GM12878 (cell line): Measurements from ENCODE around the gene TRAF7. TPM values are rescaled to one million over a fixed set of nuclear protein-coding genes. Genes with fewer than 3 reads are reported as not detected.

Experiments used
- ATAC-seq: fragments of 200-7000 bp; cut with Tn5 transposase; 3 replicates; pipeline ENCODE4 v1.9.1; 2020; ENCODE audit warnings: mild to moderate bottlenecking, moderate library complexity
- BruUV-seq: library from RNA; stranded (reverse); fragments of 400-500 nt; replicated peaks from 2 replicates; lab custom pipeline; 2021; lab: Mats Ljungman, UMichigan
- CTCF ChIA-PET: fragments of 300-600 bp; sonication (Branson Sonifier 250); formaldehyde crosslinking; extraction: SDS; loops from one replicate; lab custom pipeline; 2021; ENCODE audit warnings: inconsistent platforms; lab: Yijun Ruan, JAX
- POLR2A ChIA-PET: fragments of 350-600 bp; formaldehyde crosslinking; extraction: SDS; loops from one replicate; lab custom pipeline; 2021; ENCODE audit warnings: inconsistent platforms; lab: Charles Lee
- RAD21 ChIA-PET: fragments of 300-600 bp; sonication (Branson Sonifier 250); formaldehyde crosslinking; loops from one replicate; lab custom pipeline; 2023; ENCODE audit warnings: antibody characterized with exemption; ENCODE audit not compliant: unreplicated experiment; lab: Charles Lee
- SMC1A ChIA-PET: fragments of 300-600 bp; sonication (Branson Sonifier 250); formaldehyde crosslinking; loops from one replicate; lab custom pipeline; 2023; ENCODE audit not compliant: unreplicated experiment, uncharacterized antibody; lab: Charles Lee
- DNase-seq: peaks from one replicate; pipeline ENCODE4 v3.0.0-alpha.2; 2011; ENCODE audit warnings: low read depth, low spot score
- FAIRE-seq: peaks from 3 replicates; lab custom pipeline; 2011; peaks lifted over from hg19 to GRCh38; lab: Jason Lieb, UNC
- H2AFZ ChIP-seq: 2 replicates; pipeline ENCODE4 v1.6.0; 2011; ENCODE audit warnings: low read depth, low read length, control low read depth; ENCODE audit not compliant: control insufficient read depth
- H3K27ac ChIP-seq: 2 replicates; pipeline ENCODE4 v1.5.1; 2011; ENCODE audit warnings: control low read depth; ENCODE audit not compliant: control insufficient read depth, insufficient read depth
- H3K27me3 ChIP-seq, 2 experiments: replicated peaks in 1 of 2; 2 replicates each; pipeline versions ENCODE4 v1.6.0 to v1.6.1; 2011; ENCODE audit warnings: low read length in 1 of 2; ENCODE audit not compliant: control insufficient read depth in 2 of 2, insufficient read depth in 2 of 2
- H3K36me3 ChIP-seq, 2 experiments: 2 replicates each; pipeline ENCODE4 v1.5.1; 2011; ENCODE audit warnings: low read length in 1 of 2; ENCODE audit not compliant: control insufficient read depth in 2 of 2, insufficient read depth in 2 of 2
- H3K4me1 ChIP-seq: 2 replicates; pipeline ENCODE4 v1.6.1; 2011; ENCODE audit warnings: mild to moderate bottlenecking, low read length, moderate library complexity, mixed read lengths; ENCODE audit not compliant: control insufficient read depth, insufficient read depth
- H3K4me2 ChIP-seq: 2 replicates; pipeline ENCODE4 v1.6.0; 2011; ENCODE audit warnings: control low read depth; ENCODE audit not compliant: control insufficient read depth, insufficient read depth
- H3K4me3 ChIP-seq: fragments of 200-600 bp; sonication (generic); 2 replicates; pipeline ENCODE4 v1.5.1; 2016
- H3K79me2 ChIP-seq: 2 replicates; pipeline ENCODE4 v1.6.0; 2011; ENCODE audit warnings: low read length; ENCODE audit not compliant: control insufficient read depth, insufficient read depth
- H3K9ac ChIP-seq: 2 replicates; pipeline ENCODE4 v1.8.0; 2011; ENCODE audit warnings: low read length, control low read depth, mixed read lengths; ENCODE audit not compliant: control insufficient read depth, insufficient read depth
- H3K9me3 ChIP-seq: replicated peaks from 3 replicates; pipeline ENCODE4 v1.5.1; 2011; ENCODE audit warnings: mild to moderate bottlenecking, low read length; ENCODE audit not compliant: control insufficient read depth, insufficient read depth
- H4K20me1 ChIP-seq: 2 replicates; pipeline ENCODE4 v1.6.0; 2011; ENCODE audit not compliant: control insufficient read depth, insufficient read depth
- BHLHE40 ChIP-seq, 2 experiments: fragments of 450-650 bp in 1 of 2; IDR thresholded peaks; 2 replicates each; pipeline ENCODE4 v1.6.1; 2011 to 2017; ENCODE audit warnings: low read depth in 2 of 2, borderline replicate concordance in 1 of 2, improper control_type of control experiment in 1 of 2, low read length in 1 of 2, mild to moderate bottlenecking in 1 of 2
- CHD1 ChIP-seq: IDR thresholded peaks from 2 replicates; pipeline ENCODE4 v1.6.1; 2012; ENCODE audit warnings: low read depth, low read length, improper control_type of control experiment
- FOXK2 ChIP-seq: fragments of 450-650 bp; IDR thresholded peaks from 2 replicates; pipeline ENCODE4 v1.6.1; 2017; ENCODE audit warnings: mild to moderate bottlenecking, moderate library complexity
- FOXM1 ChIP-seq: IDR thresholded peaks from 2 replicates; pipeline ENCODE4 v1.6.1; 2012; ENCODE audit warnings: low read depth, mild to moderate bottlenecking, inconsistent platforms, low read length, moderate library complexity
- IRF4 ChIP-seq: IDR thresholded peaks from 2 replicates; pipeline ENCODE4 v1.6.1; 2011; ENCODE audit warnings: low read depth, low read length
- MTA3 ChIP-seq: IDR thresholded peaks from 2 replicates; pipeline ENCODE4 v1.6.1; 2012; ENCODE audit warnings: low read length, inconsistent platforms, borderline replicate concordance
- NR2C1 ChIP-seq: fragments of 450-650 bp; IDR thresholded peaks from 2 replicates; pipeline ENCODE4 v1.6.1; 2017; ENCODE audit warnings: antibody characterized with exemption, mild to moderate bottlenecking, moderate library complexity
- POLR2AphosphoS2 ChIP-seq: IDR thresholded peaks from 2 replicates; pipeline ENCODE4 v1.6.1; 2011; ENCODE audit warnings: low read depth, mild to moderate bottlenecking, low read length, improper control_type of control experiment, moderate library complexity
- RB1 ChIP-seq: fragments of 450-650 bp; formaldehyde crosslinking; IDR thresholded peaks from 2 replicates; pipeline ENCODE4 v1.6.1; 2017; ENCODE audit warnings: mild to moderate bottlenecking, borderline replicate concordance
- SMAD5 ChIP-seq: IDR thresholded peaks from 2 replicates; pipeline ENCODE4 v1.6.1; 2016; ENCODE audit warnings: antibody characterized with exemption, low read depth
- SREBF2 ChIP-seq: IDR thresholded peaks from 2 replicates; pipeline ENCODE4 v1.6.1; 2012; ENCODE audit warnings: mild to moderate bottlenecking, low read length
- WRNIP1 ChIP-seq: IDR thresholded peaks from 2 replicates; pipeline ENCODE4 v1.6.1; 2011; ENCODE audit warnings: low read depth, low read length, improper control_type of control experiment, borderline replicate concordance
- ZBED1 ChIP-seq: IDR thresholded peaks from 2 replicates; pipeline ENCODE4 v1.6.1; 2016; ENCODE audit warnings: borderline replicate concordance
- ZNF207 ChIP-seq: fragments of 450-650 bp; IDR thresholded peaks from 2 replicates; pipeline ENCODE4 v1.6.1; 2014; ENCODE audit warnings: antibody characterized with exemption, mild to moderate bottlenecking, borderline replicate concordance
- WGBS: methylation state at CpG from one replicate; pipeline ENCODE4 v1.1.6; 2016; ENCODE audit warnings: low lambda C conversion rate; ENCODE audit not compliant: insufficient replicate concordance, insufficient coverage; ENCODE audit errors: missing lambda C conversion rate; 5-methylcytosine and 5-hydroxymethylcytosine counted together
- in situ Hi-C: fragments of 300-500 bp; cut with MboI; formaldehyde crosslinking; loops from 9 replicates; pipeline ENCODE4 v1.14.3; 2018; ENCODE audit warnings: mixed read lengths
- intact Hi-C: fragments of 100-400 bp; cut with micrococcal nuclease; formaldehyde crosslinking; loops from one replicate; pipeline ENCODE4 v1.14.2; 2022; ENCODE audit not compliant: unreplicated experiment
- polyA plus RNA-seq, 11 experiments: library from polyadenylated mRNA; depleted of rRNA in 4 of 11; unstranded in 6 of 11; stranded (reverse) in 5 of 11; fragments of >200 nt; fragmentation: Nextera tagmentation in 4 of 11; fragmentation: Illumina TruSeq in 1 of 11; extraction: Ambion mirVana in 4 of 11; extraction: Trizol in 1 of 11; gene quantifications; 1 replicate in 1 of 11; 2 replicates in 10 of 11; pipeline versions ENCODE4 v1.2.1 to v1.2.3, GENCODE V29; 2011 to 2016; ENCODE audit warnings: inconsistent platforms in 2 of 11, missing spikeins in 2 of 11, low read depth in 1 of 11
- total RNA-seq, 4 experiments: library from RNA; depleted of rRNA in 3 of 4; stranded (reverse); fragments of >200 nt in 3 of 4; fragmentation: Illumina TruSeq in 1 of 4; extraction: Trizol in 1 of 4; gene quantifications; 2 replicates each; pipeline versions ENCODE4 v1.2.1 to v1.2.3, GENCODE V29; 2013 to 2021
- TF ChIP-seq, protein P1 (sequence below): fragments of 450-650 bp; IDR thresholded peaks from 2 replicates; pipeline ENCODE4 v1.6.1; 2014; ENCODE audit warnings: mild to moderate bottlenecking
- TF ChIP-seq, protein P2 (sequence below): fragments of 150-350 bp; IDR thresholded peaks from 2 replicates; pipeline ENCODE4 v1.6.1; 2014; ENCODE audit warnings: mild to moderate bottlenecking, low read depth, low read length
- TF ChIP-seq, protein P3 (sequence below): fragments of 450-650 bp; IDR thresholded peaks from 2 replicates; pipeline ENCODE4 v1.6.1; 2016; ENCODE audit warnings: mild to moderate bottlenecking
- TF ChIP-seq, protein P4 (sequence below): fragments of 450-650 bp; IDR thresholded peaks from 2 replicates; pipeline ENCODE4 v1.6.1; 2017; ENCODE audit warnings: low read depth, mild to moderate bottlenecking, moderate library complexity

The TRAF7 gene
- total and polyA plus RNA-seq, 10 of the 15 experiments (the other 5 are each of a cell fraction or from before 2014, with no cell fraction given): 0.61 to 87.0 (median 30.0) TPM

DNA sequence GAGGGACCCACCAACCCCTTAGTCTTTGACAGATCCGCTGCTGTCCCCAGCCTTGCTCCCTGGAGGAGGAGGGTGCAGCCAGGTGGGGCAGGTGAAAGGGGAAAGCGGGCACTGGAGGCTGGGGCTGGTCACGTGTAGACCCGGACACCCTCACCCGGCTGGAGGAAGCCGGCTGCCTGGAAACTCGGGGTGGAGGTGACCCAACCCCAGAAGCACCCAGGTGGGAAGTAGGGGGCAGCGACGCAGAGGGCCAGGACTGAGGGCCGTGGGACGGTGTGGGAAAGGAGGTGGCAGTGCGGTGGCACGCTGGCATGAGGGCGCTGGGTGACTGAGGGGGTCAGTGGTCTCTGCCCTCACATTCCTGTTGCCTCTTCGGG, 2.7 kb downstream of the TRAF7 start (continued):
- TF ChIP-seq, protein P1, sequence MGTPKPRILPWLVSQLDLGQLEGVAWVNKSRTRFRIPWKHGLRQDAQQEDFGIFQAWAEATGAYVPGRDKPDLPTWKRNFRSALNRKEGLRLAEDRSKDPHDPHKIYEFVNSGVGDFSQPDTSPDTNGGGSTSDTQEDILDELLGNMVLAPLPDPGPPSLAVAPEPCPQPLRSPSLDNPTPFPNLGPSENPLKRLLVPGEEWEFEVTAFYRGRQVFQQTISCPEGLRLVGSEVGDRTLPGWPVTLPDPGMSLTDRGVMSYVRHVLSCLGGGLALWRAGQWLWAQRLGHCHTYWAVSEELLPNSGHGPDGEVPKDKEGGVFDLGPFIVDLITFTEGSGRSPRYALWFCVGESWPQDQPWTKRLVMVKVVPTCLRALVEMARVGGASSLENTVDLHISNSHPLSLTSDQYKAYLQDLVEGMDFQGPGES: no peak
- TF ChIP-seq FOXM1 (no peak), CHD1 (no peak), IRF4 (no peak)
- TF ChIP-seq, protein P2, sequence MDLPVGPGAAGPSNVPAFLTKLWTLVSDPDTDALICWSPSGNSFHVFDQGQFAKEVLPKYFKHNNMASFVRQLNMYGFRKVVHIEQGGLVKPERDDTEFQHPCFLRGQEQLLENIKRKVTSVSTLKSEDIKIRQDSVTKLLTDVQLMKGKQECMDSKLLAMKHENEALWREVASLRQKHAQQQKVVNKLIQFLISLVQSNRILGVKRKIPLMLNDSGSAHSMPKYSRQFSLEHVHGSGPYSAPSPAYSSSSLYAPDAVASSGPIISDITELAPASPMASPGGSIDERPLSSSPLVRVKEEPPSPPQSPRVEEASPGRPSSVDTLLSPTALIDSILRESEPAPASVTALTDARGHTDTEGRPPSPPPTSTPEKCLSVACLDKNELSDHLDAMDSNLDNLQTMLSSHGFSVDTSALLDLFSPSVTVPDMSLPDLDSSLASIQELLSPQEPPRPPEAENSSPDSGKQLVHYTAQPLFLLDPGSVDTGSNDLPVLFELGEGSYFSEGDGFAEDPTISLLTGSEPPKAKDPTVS: no peak

DNA sequence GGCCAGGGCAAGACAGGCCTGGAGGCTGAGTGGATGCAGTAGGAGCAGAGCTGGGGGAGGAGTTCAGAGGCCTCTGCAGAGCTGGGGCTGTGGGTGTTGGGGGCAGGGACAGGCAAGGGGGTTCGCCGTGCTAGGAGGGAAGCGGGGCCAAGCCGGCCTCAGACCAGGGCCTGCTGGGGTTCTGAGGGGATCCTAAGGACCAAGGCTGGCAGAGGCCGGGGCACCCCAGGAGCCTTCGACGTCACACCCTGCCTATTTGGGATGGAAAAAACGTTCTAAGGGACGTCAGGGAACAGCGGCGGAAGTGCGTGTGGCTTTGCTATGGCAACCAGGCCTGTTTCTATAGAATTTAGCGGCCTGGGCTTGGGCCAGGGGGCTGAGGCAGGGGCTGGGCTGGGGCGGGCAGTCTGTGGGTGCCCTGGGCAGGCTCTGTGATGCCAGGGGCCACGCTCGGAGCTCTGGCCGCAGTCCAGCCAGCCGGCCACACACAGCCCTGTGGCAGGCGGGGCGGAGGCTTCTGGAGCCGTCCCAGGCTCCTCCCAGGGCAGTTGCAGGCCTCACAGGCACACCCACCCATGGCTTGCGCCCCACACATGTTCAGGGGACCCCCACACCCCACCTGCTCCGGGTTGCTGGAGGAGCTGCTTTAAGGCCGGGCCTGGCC, 3.7 kb downstream of the TRAF7 start:
- ChIA-PET SMC1A (interaction anchor here (0.8 kb wide), 1 partner anchor 92 kb away, joined by 4 read pairs; the partner anchor contains the start of gene ECI1), RAD21 (no interaction called here)
- Histone ChIP-seq H4K20me1 (no peaks in the 10 kb centered on the region), H3K4me3 (peak overlapping the region; percentile 55; the same call in 1 of the 2 replicates), H3K36me3 (peaks cover 0 to 2% of the 10 kb centered on the region in 2 experiments; a peak in 2 of 4 replicates), H3K9me3 (no peaks in the 10 kb centered on the region; the same call in 2 of the 3 replicates)
- TF ChIP-seq, protein P3, sequence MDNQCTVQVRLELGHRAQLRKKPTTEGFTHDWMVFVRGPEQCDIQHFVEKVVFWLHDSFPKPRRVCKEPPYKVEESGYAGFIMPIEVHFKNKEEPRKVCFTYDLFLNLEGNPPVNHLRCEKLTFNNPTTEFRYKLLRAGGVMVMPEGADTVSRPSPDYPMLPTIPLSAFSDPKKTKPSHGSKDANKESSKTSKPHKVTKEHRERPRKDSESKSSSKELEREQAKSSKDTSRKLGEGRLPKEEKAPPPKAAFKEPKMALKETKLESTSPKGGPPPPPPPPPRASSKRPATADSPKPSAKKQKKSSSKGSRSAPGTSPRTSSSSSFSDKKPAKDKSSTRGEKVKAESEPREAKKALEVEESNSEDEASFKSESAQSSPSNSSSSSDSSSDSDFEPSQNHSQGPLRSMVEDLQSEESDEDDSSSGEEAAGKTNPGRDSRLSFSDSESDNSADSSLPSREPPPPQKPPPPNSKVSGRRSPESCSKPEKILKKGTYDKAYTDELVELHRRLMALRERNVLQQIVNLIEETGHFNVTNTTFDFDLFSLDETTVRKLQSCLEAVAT: no peak
- TF ChIP-seq ZNF207 (no peak), RB1 (no peak), BHLHE40 (IDR thresholded peaks at IDR 0.05; ENCODE audit: borderline replicate concordance in 1 of 2, low read depth in 2 of 2, low read length in 1 of 2) (no peak), SMAD5 (no peak), FOXK2 (no peak), POLR2AphosphoS2 (no peak), MTA3 (no peak), ZBED1 (no peak), SREBF2 (no peak), NR2C1 (no peak), WRNIP1 (no peak)
- TF ChIP-seq, protein P4, sequence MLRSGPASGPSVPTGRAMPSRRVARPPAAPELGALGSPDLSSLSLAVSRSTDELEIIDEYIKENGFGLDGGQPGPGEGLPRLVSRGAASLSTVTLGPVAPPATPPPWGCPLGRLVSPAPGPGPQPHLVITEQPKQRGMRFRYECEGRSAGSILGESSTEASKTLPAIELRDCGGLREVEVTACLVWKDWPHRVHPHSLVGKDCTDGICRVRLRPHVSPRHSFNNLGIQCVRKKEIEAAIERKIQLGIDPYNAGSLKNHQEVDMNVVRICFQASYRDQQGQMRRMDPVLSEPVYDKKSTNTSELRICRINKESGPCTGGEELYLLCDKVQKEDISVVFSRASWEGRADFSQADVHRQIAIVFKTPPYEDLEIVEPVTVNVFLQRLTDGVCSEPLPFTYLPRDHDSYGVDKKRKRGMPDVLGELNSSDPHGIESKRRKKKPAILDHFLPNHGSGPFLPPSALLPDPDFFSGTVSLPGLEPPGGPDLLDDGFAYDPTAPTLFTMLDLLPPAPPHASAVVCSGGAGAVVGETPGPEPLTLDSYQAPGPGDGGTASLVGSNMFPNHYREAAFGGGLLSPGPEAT: no peak
- TF ChIP-seq, all 136 proteins: peak for 0
- intact Hi-C loops (loop anchor here (5.0 kb wide), 1 partner anchor 103 kb away; no protein-coding TSS in a partner anchor), in situ Hi-C loops (no loop called here)
- no peak overlapping the region for H3K27ac ChIP-seq
- H3K9ac ChIP-seq: no peak overlapping the region; the same call in 1 of the 2 replicates
- ATAC-seq: no peak
- FAIRE-seq: no peak
- no peak overlapping the region for H2AFZ ChIP-seq
- H3K4me1 ChIP-seq: peaks cover 26% of the 10 kb centered on the region
- peaks cover 81% of the 10 kb centered on the region for H3K79me2 ChIP-seq
- DNase-seq: no peak
- peak overlapping the region; percentile 55 for H3K4me2 ChIP-seq
- 3% methylated on average over 24 of the region's 24 CpGs for WGBS
- CTCF ChIA-PET: interaction anchor here (1.1 to 1.5 kb wide), 2 partner anchors 19 to 92 kb away, joined by 3 to 4 read pairs; partner anchors contain the start of gene ECI1
- POLR2A ChIA-PET: no interaction called here
- no TSS peak for BruUV-seq
- no peaks in the 10 kb centered on the region for H3K27me3 ChIP-seq
